SW480 (cell line): ENCODE results near the gene PYHIN1.

Experiments used
- DNase-seq: peaks from one replicate; pipeline ENCODE4 v3.0.0-alpha.2; 2016; ENCODE audit warnings: low spot score

PYHIN1 gene

GRCh38 chr1:158931055-158931737 lies at the start of gene PYHIN1:
Gene PYHIN1, plus strand, starts transcription at chr1:158931552. Its CDS starts 5,359 bp downstream, at chr1:158936911.
- no peak for DNase-seq

- DNase-seq = no peak
Observed at GRCh38 chr1:158893654-158894053, 37.7 kb upstream of the PYHIN1 start.

GRCh38 chr1:158898722-158899121 lies 32.6 kb upstream of the PYHIN1 start:
- DNase-seq = no peak

GRCh38 chr1:158901623-158902022 lies 29.7 kb upstream of the PYHIN1 start:
- DNase-seq = no peak

DNA sequence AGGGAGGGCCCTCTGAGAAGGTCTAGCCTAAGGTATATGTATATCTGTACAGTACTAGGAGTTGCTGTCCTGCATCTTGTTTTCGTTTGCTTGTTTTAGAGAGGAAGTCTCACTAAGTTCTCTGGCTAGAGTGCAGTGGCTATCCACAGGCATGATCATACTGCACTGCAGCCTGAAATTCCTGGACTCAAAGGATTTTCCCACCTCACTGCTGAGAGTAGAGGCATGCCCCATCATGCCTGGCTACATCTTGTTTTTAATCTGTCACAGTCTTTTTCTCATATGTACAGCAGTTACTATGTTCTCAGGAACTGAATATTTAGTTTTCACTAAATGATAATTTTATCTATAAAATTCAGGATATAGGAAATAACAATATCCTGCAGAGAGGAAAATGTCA lies 15.3 kb upstream of the PYHIN1 start:
- no peak for DNase-seq

- no peak for DNase-seq
Observed at GRCh38 chr1:158924677-158925076, 6.7 kb upstream of the PYHIN1 start.

DNA sequence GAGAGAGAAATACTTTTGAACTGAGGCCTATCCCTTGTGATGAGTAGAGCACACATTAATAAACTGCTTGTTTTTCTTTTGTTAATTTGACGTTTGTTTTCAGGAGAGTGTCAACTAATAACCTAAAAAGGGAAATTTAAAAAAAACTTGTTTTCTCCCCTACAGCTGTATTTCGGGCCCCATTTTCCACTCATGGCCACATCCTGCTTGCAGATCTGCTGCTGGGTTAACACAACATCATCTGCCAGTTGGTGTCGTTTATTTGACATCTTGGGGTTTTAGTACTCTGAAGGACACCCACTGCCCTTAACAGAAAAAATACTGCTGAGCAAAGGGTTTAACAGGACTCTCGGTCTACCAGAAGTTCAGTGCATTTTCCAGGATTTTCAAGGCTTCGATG lies 848 bp upstream of the PYHIN1 start:
- no peak for DNase-seq

- no peak for DNase-seq
Observed at GRCh38 chr1:158932171-158932570, 819 bp downstream of the PYHIN1 start.

DNA sequence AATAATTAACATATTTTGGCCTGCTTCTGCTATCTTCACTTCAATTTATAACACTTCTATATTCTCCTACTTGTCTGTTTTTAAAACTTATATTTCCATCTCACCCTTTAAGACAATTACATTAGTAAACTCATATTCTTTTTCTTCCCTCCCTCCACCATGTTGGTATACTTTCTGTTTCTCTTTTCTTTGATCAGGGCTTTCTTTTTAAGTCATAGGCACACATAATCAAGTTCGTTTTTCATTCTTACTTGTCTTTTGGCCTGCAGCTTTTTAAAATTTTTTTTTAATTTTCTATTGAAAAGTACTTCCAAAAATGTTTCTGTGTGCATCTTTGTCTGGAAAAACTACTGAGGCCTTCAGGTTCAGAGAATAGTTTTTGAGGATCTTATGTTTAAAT lies 2.3 kb downstream of the PYHIN1 start:
- DNase-seq = no peak

GRCh38 chr1:158939180-158939579 lies 7.8 kb downstream of the PYHIN1 start:
- DNase-seq = no peak

DNA sequence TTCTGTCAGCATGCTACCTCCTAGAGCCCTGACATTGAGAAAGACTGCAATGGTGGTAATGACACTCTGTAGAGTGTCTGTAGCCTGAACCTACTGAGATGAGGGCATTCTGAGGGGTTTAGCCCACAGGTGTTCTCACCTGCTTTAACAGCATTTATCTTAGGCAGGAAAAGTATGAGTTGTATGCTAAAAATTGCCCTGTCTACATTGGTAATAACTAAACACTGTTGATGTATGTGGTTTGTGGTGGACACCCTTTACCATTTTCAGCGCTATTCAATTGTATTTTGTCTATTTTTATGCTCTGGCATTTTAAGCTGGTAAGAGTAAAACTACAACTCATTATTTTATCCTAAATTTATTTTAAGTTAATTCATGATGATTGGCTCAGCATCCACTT lies 10.0 kb downstream of the PYHIN1 start:
- DNase-seq = no peak

GRCh38 chr1:158942490-158942889 lies 11.1 kb downstream of the PYHIN1 start:
- DNase-seq = no peak

- DNase-seq = no peak
Observed at GRCh38 chr1:158943059-158943458, 11.7 kb downstream of the PYHIN1 start.

GRCh38 chr1:158945061-158945460 lies 13.7 kb downstream of the PYHIN1 start:
- no peak for DNase-seq

DNA sequence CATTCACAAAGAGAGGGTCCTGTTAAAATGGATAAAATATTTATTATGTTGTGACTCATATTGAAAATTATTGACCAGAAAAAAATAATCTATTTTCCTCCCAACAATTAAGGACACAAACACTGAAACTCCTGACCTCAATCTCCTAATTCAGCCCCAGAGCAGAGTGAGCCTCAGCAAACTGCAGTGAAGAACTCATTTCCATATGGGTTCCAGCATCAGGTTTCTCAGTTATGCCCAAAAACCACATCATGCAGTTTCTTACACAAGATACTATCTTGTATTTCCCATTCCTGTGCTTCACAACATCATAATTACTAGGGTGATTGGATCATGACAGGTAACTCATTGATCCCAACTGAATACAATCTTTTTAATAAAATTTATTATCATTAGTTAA lies 15.4 kb downstream of the PYHIN1 start:
- no peak for DNase-seq

DNA sequence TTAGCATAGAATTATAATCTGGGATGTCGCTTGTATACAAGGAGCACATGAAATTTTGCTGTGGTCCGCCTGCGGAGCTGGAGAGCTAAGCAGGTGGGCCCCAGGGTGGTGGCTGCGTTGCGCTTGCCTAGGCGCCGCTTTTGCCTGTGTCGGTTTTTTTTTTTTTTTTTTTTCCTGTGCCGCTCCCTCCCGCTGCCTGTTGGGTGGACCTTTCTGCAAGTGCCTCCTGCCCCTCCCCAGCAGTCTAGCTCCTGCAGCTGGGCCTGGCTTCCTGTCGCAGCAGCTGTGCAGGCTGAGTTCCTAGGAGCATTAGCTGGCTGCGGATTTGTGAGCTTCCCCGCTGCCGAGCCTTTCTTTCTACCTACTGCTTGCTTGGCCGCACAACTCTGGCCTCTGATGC lies 20.6 kb downstream of the PYHIN1 start:
- peak; percentile 17 for DNase-seq

- DNase-seq = no peak
Observed at GRCh38 chr1:158952416-158952815, 21.1 kb downstream of the PYHIN1 start.

DNA sequence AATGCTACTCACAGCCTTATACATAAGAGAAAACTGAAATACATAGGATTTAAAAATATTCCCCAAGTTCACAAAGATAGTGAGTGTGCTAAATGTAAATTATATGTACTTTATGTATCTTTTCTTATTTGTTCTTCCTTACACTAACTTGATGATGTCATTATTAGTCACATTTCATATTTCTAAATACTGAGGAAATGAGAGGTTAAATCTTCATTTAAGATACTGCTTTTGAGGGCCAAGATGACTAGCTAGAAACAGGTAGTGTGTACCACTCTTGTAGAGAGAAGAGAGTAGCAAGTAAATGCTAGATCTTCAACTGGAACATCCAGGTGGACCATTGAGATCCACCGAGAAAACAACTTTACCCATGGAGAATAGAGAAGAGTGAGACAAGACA lies 29.8 kb downstream of the PYHIN1 start:
- DNase-seq = no peak

- no peak for DNase-seq
Observed at GRCh38 chr1:158962983-158963382, 31.6 kb downstream of the PYHIN1 start.

DNA sequence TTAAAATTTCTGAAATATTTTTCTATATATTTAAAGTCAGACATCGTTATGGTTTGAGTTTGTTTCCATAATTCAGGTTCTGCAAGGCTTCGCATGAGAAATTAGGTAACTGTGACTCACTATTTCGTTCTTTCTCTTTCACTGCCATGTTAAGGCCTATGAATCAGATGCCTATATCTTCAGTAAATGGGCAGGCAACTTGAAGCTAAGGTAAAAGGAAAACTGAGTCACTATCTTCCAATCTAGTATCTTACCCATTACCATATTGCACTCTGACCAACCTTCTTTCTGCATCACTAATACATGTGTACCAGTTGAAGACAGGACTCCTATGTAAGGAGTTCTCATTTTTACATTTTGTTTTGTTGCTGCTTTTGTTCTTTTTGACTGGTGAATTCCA lies 37.8 kb downstream of the PYHIN1 start:
- DNase-seq = no peak

- DNase-seq = no peak
Observed at GRCh38 chr1:158969855-158970254, 38.5 kb downstream of the PYHIN1 start.

DNA sequence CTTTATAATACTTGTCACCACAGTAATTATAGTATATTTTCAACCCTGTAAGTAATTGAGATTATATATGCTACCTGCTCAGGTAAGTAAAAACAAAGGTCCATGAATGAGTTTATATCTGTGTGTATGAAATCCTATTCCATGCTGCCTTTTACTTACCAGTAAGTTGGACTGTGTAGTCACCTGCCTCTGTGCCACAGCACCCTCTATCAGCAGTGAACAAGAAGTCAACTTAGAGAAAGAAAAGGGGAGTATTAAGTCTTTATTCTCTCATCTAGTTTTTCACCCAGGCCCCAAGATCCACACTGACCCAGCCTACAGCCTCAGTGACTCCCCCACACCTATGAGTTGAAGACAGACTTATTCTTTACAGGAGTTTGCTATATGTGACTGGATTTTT lies 41.5 kb downstream of the PYHIN1 start:
- DNase-seq = peak; percentile 10

DNA sequence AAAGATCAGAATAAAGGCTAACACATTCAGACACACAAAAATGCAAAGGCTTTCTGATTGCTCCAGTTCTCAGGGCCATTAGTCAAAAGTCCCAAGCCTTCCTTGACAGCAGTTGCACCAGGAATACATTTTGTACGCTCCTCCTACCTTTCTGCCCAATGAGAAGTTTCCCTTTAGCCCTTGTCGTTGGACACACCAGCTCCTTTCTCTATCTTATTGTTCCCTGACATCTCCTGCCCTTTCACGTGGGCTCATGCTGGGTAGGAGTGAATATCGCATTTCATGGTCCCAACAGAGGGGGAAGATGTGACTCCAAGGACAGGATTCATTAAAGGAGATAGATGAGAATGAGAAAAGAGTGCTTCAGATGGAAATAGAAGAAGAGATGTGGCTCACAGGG lies 44.9 kb downstream of the PYHIN1 start:
- no peak for DNase-seq

DNA sequence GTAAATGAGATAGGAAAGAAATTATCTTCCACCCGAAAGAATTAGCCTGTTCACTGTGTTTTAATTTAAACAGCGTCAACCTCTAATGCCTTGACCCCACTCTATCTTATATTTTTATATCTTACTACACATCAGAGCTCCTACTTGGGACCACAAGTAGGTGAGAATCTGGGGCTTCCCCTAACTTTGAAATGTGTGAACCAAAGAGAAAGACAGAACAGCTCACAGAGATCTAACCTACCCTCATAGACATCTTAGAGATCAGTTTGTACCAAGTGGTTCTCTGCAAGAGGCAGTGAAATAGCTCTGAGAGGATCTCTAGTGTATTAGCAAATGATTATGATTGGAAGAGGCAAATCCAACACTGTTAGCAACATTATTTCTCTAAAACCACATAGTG lies 47.4 kb downstream of the PYHIN1 start:
- DNase-seq = no peak

DNA sequence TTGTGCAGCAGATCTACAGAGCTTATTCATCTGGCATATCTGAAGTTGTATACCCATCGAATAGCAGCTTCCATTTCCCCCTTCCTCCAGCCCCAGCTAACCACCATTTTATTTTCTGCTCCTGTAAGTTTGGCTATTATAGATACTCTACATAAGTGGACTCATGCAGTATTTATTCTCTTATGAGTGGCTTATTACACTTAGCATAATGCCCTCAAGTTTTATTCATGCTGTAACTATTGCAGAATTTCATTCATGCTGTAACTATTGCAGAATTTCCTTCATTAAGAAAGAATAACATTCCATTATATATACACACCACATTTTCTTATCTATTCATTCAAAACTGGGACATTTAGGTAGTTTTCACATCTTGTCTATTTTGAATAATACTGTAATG lies 47.9 kb downstream of the PYHIN1 start:
- DNase-seq = no peak
